HG02763 (cell line): ENCODE results near the gene GIT1.

ENCODE experiments used
- ATAC-seq: cut with Tn5 transposase; IDR thresholded peaks from one replicate; pipeline ENCODE4 v1.9.1; 2021; ENCODE audit warnings: mild to moderate bottlenecking, moderate library complexity; ENCODE audit not compliant: unreplicated experiment

Gene GIT1

DNA sequence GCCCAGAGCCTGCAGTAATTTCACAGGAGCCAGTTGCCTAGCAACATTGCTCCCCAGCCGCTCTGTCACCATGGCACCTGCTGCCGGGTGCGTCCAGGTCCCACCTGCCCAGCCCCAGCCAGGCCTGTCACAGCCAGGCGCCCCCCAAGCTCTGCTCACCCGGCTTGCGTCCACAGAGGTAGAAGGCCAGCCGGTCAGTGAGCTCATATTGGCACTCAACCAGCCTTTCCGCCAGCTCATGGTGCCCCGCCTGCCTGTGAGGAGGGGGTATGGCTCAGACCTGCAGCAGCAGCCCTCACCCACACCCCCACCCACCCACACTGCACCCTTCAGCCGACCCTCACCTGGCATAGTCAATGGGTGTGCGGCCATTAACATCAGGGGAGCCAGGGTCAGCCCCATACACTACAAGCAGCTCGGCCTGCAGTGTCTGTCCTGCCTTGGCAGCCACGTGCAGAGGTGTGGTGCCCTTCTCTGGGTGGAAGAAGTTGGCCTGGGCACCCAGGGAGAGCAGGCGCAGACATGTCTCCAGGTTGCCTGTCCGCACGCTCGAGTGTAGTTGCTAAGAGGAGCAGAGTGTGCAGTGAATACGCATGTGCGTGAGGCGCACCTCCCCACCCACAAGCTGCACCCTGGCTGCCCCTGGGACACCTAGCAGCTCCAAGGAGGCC is 7.7 kb downstream of the GIT1 start:
- no peak for ATAC-seq

DNA sequence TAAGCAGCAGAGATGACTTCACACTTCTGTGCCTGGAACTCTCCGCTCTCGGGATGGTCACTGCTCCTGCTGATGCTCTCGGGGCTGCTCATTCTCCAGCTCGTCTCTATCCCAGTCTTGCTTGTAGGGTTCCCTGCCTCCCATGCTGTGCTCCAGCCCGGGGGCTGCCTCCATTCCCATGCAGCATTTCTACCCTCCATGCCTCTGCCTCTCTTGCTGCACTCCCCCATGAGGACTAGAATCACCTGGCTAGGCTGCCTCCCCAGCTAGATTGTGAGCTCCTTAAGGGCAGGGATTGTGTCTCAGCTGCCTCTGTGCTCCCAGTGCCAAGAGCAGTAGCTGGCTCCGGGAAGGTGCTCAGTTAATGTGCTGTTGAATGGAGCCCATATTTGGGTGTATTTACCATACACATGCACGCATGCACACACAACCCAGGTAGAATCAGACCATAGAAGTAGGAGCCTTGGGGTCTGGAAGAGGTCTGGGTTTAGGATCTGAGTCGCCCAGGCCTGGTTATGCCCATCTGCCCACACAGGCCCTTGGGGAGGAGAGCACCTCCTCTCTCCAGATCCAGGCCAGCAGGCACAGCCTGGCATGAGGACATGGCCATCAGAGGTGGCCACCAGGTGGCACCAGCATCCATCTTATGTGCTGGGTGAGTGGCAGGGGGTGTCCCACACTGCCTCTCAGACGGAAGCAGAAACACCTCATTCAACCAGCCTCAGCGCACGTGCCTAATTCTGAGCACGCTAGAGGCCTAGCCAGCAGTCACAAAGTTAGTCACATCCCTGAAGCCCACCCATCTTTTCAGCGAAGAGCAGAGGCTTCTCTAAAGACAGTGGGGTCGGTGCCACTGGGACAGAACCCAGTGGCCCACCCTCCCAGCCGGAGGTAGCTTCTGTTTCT is 9.3 kb downstream of the GIT1 start:
- ATAC-seq: peak; percentile 62

DNA sequence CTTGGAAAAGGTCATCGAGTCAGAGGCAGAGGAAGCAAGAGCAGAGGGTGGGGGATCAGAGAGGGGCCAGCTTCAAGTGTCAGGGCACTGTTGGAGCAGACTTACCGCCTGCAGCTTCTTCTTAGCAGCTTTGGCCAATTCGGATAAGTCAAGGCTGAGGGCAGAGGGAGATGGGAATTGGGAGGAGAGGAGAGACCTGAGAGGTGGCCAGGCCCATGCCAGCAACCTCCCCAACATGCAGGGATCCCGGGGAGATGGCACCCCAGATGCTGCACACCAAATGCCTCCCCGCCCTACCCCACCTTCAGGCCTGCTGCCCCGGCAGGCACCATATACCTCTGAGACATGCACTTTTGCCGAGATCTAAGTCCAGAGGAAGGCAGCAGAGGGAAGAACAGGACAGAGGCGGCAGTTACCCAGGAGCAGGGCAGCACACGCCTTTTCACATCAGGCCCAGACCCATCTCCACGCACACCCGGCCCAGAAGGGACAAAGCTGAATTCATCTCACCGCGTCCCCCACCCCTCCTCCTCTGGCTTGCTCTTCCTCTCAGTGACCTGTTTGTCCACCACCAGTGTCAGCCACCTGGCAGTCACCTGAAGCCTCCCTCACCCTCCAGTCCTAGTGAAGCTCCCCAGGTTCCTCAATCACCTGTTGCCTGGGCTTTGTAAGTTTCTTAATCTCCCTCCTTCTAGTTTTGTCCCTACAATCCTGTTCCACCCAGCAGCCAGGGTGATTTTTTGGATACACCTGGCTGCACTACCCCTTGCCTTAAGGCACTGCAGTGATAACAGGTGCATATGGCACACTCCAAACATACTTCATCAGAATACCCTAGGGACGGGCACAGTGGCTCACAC is 10.6 kb downstream of the GIT1 start:
- ATAC-seq: no peak

DNA sequence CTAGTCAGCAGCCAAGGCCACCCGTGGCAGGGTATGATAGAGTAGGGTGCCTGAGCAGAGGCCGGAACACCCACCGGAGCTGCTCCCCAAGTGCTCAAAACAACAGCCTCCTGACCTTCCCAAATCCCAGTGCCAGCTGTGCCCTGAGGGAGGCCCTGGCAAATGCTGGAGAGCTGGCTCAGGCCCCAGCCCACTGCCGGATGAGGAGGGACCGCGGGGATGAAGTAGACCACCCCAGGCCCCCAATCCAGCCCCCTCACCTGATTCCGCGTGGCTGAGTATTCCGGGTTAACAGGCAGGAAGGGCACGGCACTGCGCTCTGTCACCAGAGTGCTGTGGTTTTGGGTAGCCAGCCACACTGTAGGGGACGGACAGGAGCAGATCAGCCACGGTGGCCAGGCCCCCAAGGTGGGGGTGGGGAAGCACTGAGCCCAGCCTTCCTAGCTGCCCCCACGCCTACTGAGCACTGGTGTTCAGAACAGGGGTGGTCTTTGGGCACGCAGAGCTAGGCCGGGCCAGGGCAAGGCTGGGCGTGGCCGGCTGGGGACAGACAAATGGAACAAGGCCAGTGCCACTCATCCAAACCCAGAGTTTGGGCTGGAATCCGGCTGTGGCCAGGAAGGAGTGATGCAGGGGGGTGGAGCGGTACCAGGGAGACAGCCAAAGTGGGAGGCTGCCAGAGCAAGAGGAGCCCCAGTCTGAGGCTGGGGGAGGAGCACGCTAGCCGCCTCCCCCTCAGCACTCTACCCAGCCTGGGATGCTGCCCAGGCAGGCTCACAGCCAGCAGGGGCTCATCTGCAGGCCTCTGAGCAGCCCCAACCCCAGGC is 11.8 kb downstream of the GIT1 start:
- no peak for ATAC-seq

DNA sequence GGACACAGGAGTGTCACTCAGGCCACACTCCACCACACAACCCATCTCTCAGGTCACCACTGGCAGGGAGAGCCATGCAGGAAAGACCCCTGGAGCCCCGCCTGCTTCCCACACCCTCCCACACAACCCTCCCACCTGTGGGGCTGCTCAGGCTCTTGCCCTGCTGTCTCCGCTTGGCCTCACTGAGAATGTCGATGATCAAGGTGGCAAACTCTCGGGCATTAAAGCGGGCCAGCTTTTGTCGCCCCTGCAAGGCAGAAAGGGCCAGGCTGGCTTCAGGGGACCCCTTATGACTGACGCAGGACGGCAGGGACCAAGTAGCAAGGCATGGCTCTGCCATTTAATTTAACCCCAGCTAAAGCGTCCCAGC is 12.5 kb downstream of the GIT1 start:
- no peak for ATAC-seq

DNA sequence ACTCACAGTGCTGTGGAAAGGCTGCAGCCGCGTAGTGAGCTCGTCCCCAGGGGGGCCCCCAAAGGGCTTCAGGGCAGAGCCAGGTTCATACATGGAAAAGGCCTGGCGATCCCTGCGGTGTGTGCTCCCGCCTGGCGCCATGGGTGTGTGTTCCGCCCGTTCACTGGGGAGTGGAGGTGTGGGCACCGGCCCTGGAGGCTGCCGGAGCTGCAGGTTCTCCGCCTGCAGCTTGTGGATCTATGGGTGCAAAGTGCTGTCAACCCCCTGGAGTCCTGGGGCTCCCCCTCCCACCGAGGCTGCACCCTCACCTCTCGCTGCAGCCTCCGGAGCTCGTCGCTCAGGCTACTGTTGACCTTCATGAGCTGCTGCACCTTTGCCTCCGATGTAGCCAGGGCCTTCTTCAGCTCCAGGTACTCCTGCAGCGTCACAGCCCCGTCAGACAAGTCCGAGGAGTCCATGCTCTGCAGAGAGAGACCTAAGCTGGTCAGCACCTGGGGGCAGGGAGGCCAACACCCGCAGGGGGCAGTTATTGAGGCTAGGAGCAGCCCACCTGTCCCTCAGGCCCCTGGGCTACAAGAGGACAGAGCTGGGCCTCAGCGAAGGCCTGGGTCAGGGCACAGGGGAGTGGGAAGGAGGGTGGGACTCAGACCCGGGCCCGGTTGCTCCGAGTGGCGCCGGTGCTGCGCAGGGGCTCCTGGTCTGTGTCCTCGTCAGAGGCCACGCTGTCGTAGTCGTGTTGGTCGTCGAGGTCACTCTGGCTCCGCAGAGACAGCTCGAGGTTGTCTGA is 13.0 kb downstream of the GIT1 start:
- no peak for ATAC-seq

DNA sequence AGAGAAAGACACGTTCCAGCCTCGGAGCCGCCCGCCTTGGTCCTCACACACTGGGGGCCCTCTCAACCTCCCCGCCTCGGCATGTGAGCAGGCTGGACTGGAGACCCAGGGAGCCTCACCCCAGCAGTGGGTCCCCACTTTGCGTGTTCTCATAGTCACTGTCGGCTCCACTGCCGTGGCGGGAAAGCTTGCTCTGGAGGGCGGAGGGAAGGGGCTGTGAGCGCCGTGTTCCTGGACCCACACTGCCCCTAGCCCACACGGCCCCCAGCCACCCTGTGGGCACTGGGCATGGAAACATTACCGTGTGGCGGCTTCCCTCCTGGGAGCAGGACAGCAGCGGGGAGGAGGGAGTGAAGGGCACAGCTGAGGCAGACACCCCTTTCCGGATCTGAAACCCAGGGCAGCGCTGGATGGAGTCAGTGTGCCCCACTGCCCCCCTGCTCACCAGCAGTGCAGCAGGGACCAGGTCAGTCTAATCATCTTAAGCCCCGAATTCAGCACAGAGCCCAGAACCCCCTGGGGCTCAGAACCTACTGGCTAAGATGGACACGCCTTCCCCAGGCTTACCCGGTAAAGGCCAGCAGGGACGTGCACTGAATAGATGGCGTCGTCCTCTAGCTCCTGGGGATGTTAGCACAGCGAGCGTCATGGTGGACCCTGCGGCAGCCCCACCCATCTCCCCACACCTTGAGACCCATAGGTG is 13.8 kb downstream of the GIT1 start:
- ATAC-seq: no peak

DNA sequence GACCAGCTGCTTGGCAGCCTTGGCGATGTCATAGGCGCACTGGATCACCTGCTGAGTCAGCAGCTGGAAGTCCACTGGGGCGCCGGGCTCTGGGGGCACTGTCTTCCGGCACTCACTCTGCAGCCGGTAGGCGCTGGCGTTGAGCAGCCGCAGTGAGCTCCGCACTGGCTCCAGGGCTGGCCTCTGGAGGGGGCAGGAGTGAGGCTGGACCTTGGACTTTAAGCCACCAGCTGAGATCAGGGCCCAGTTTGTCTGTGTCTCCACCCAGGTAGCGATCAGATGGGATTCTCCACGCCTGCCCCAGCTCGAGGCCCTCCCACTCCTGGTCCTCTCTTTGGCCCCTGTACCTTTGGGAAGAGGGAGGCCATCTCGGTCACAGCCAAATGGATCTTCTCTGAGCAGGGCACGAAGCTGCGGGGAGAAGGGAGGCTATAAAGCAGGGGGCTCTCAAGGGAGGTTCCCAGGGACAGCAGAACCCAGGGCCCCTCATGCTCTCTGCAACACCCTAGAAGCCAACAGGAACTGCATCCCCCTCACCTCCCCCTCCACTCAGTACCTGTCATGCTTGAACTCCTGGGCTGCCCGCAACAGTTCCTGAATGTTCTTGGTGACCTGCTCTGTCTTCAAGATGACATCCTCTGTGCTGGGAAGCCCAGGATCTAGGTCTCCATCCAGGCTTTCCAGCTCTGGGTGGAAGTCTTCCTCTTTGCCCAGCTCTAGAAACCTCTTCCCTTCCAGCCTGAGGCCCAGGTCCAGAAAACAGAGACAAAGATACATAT is 14.5 kb downstream of the GIT1 start:
- ATAC-seq: no peak

DNA sequence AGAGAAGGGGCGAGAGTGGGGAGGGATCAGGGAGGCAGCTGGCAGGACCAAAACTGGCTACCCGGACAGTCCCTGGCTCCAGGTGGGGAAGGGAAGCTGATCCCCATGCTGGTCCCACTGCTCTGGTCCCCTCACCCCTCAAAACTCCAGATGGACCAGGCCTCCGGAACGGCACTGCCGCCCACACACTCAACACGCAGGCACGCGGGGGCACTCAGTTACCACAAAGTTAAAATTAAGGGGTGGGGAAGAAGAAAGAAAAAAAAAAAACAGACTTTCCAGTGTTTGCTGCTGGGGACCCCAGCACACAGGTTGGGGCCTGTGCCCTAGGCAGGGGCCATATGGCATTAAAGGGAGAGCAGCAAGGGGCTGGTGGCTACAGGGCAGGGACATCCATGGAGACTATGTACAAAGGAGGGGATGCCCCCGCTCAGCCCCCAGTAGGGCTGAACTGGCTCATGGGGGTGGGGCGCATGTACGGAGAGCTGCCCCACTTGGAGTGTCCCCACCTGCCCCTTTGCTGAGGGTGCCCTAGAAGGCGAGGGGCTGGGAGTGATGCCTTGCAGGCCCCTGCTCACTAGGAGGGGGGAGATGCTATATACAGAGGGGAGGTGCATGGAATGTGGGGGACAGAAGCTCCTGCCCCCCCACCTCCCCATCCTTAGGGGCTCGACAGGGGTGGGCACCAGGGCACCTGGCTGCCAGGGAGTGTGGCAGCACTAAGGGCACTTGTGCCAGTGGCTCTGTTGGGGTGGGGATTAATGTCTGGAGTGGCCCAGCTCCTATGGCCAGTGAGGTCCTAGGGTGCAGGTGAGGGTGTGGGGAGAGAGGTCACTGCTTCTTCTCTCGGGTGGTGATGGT is 15.3 kb downstream of the GIT1 start:
- no peak for ATAC-seq

DNA sequence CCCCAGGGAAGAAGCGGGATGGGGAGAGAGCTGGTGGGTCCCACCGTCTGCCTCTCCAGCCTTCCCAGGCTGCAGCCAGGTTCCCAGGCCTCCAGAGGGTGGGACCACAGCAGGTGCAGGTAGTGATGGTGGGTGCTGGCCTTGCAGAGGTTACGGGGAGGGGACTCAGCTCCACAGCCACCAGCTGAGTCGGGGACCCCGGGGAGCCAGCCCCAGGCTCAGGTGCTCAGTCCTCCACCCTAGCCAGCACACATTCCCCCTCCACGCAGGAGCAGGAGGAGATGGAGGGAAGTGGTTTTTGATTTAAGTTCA is 15.9 kb downstream of the GIT1 start:
- ATAC-seq: no peak

DNA sequence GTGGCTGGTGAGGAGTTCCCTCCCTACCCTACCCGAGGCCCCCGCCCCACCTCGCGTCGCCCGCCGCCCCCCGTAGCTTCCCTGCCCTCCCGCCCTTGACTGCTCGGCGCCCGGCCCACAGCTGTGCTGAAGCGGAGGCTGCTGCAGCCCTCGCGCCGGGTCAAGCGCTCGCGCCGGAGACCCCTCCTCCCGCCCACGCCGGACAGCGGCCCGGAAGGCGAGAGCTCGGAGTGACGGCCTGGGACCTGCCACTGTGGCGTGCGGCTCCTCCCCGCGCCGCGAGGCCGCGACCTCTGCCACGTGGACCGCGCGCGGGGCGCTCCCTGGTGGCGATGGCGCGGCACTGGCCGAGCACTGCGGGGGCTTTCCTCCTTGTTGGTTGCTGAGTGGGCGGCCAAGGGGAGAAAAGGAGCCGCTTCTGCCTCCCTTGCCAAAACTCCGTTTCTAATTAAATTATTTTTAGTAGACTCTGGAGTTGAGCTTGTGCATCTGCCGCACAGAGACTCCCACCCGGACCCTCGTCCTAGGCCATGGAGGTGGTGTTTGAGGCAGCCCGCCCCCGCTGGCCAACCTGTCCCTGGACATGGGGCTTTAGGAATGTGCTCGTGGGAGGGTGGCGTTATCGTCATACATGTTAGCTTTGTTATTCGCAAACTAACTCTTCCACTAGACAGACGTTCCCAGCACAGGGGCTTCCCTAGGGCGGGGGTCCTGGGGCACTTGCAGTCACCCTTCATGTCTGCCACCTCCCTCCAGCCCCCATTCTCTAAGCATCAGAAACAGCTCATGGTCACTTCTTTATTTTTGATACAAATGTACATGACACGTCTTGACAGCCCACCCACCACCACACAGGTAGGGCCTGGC is 16.5 kb downstream of the GIT1 start:
- no peak for ATAC-seq

DNA sequence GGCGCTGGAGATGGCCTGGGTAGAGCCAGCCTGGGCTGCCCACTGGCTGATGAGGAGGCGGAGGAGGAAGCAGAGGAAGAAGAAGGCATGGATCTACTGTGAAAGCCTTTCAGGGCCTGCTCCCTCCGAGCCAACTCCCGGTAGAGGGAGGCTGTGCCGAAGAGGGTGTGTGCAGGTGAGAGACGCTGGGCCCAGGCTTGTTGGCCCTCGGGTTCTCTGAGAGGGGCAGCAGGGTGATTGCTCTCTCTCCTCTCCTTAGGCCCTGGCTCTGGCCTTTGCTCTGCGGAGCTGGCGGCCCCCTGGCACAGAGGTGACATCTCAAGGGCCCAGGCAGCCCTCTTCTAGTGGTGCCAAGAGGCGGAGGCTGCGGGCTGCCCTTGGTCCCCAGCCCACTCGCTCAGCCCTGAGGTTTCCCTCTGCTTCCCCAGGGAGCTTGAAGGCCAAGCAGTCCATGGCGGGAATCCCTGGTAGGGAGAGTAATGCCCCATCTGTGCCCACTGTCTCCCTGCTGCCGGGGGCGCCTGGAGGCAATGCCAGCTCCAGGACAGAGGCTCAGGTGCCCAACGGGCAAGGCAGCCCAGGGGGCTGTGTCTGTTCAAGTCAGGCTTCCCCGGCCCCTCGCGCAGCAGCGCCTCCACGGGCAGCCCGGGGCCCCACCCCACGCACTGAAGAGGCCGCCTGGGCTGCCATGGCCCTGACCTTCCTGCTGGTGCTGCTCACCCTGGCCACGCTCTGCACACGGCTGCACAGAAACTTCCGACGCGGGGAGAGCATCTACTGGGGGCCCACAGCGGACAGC is 17.4 kb downstream of the GIT1 start:
- no peak for ATAC-seq

DNA sequence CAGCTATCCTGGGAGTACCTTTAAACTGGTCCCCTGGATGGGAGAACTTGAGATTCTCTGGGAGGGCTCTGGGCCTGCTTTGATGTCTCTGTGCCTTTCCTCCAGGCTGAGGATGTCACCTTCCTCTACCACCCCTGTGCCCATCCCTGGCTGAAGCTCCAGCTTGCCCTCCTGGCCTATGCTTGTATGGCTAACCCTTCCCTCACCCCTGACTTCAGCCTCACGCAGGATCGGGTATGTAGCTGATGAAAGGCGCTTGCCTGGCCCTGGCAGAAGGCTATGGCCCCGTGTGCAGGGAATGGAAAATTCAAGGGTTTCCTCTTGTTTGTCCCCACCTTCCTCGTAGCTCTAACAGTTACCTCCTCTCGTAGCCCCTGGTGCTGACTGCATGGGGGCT is 18.0 kb downstream of the GIT1 start:
- ATAC-seq: no peak

DNA sequence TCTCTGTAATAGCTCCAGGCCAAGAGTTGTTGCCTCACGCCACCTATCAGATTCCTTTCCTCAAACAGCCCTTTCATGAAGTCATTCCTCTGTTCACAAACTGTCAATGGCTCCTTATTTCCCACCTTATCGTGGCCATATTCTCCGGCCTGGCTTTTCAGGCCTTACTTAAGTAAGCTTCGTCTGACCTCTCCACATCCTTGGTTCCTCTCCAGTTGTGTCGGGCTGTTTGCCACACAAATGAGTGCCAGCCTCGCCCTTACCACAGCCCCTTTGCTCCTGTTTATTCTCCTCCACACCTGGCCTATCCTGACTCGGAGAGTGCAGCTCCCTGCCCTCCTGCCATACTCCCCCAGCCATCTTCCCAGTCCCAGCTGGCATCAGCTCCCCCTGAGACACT is 18.9 kb downstream of the GIT1 start:
- ATAC-seq: no peak

DNA sequence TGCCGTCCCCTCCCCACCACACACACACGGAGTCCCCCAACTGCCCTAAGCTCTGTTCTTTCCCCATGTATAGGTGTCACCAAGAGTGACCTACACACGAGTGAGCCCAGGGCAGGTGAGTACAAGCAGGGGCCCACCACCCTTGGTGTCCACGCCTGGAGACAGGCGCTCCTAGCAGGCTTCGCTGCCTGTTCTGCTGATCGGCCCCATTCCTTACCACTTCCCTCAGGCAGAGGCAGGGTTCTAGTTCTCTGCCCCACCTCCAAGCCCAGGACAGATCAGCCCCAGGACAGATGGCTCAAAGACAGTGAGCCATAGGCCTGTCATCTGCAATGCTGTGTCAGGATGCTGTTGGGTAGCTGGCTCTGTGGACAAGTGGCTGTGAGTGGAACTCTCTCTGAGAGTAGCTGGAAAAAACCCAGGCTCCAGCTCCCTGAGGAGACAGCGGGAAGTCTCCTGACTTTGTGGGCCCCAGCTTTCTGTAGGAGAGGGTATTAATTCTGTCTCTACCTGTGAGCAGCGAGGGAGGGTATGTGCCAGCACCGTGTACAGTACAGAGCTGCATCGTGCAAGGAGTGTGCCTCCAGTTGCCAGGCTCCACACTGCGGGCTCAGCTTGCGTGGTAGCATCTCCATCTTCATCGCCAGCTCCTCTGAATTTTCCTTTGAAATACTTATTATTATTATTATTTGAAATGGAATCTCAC is 20.1 kb downstream of the GIT1 start:
- ATAC-seq: no peak
